ENCODE data around the gene MSRB1. TPM values are rescaled to one million over a fixed set of nuclear protein-coding genes. Genes with fewer than 3 reads are reported as not detected.

The MSRB1 gene
- total and polyA plus RNA-seq, 2 of the 8 experiments (the other 6 are each of a cell fraction or from before 2014, with no cell fraction given) = 28.2 to 51.4 TPM

GRCh38 chr16:1985466-1986150 is 42.6 kb upstream of the MSRB1 start:
- Histone ChIP-seq H3K4me3 (ENCODE audit: extremely low read depth in 1 of 4, insufficient read depth in 2 of 4, low read depth in 3 of 4, low read length in 4 of 4) (peak overlapping the region in 1 of 4 experiments; percentile 96; a peak in 3 of 8 replicates), H2AK5ac (ENCODE audit: low read depth, low read length) (no peak overlapping the region), H3K79me1 (ENCODE audit: low read depth, low read length) (no peaks in the 10 kb centered on the region), H2BK5ac (ENCODE audit: low read depth, low read length) (no peak overlapping the region), H3K23ac (ENCODE audit: insufficient read length) (no peak overlapping the region), H3K23me2 (ENCODE audit: low read depth, low read length) (peaks cover 22% of the 10 kb centered on the region), H2BK12ac (ENCODE audit: low read depth, low read length) (no peak overlapping the region), H3K56ac (replicated peaks; ENCODE audit: insufficient read length, low read depth, low read length) (no peak overlapping the region), H2BK120ac (replicated peaks; ENCODE audit: low read depth, low read length) (no peak overlapping the region), H2AFZ (ENCODE audit: low read length) (no peak overlapping the region), H3K9ac (replicated peaks in 1 of 4; ENCODE audit: extremely low read depth in 1 of 4, low read depth in 3 of 4, low read length in 3 of 4) (no peak overlapping the region), H3K36me3 (ENCODE audit: control insufficient read depth in 2 of 4, insufficient read depth in 4 of 4, low read length in 3 of 4) (peaks cover 2 to 5% (median 3%) of the 10 kb centered on the region in 4 experiments; a peak in 3 of 8 replicates), H3K9me3 (ENCODE audit: insufficient read depth in 2 of 2, low read depth in 1 of 2, low read length in 1 of 2) (no peaks in the 10 kb centered on the region), H3K18ac (ENCODE audit: extremely low read depth, low read length) (no peak overlapping the region), H3K4ac (replicated peaks; ENCODE audit: insufficient read length, low read depth, low read length) (no peak overlapping the region), H2BK20ac (ENCODE audit: low read length) (no peak overlapping the region), H3K14ac (ENCODE audit: insufficient read length) (no peak overlapping the region), H4K91ac (replicated peaks; ENCODE audit: insufficient read length, low read length) (no peak overlapping the region), H4K5ac (ENCODE audit: insufficient read length, low read depth, low read length) (no peak overlapping the region), H4K8ac (ENCODE audit: extremely low read depth, insufficient read depth, low read length) (no peak overlapping the region), H4K20me1 (replicated peaks in 1 of 2; ENCODE audit: control insufficient read depth in 1 of 2, insufficient read depth in 2 of 2, low read length in 2 of 2) (peaks cover 0 to 14% of the 10 kb centered on the region in 2 experiments), H3K27ac (ENCODE audit: low read depth, low read length) (no peak overlapping the region), H3K27me3 (replicated peaks in 1 of 4; ENCODE audit: control insufficient read depth in 3 of 4, extremely low read depth in 1 of 4, insufficient read depth in 3 of 4, low read length in 3 of 4) (peaks cover 9 to 42% (median 39%) of the 10 kb centered on the region in 4 experiments; a peak in 6 of 7 replicates), H3K79me2 (ENCODE audit: control insufficient read depth in 1 of 2, insufficient read depth in 2 of 2, low read length in 2 of 2) (peaks cover 0 to 9% of the 10 kb centered on the region in 2 experiments; a peak in 1 of 4 replicates), H3K4me2 (ENCODE audit: insufficient read depth in 1 of 2, low read depth in 2 of 2, low read length in 2 of 2) (peak overlapping the region; percentile 58 to 85; a peak in 3 of 4 replicates), H2BK15ac (ENCODE audit: low read length) (no peak overlapping the region), H3K4me1 (replicated peaks in 1 of 4; ENCODE audit: control insufficient read depth in 3 of 4, insufficient read depth in 4 of 4, low read length in 3 of 4) (peaks cover 3 to 36% (median 21%) of the 10 kb centered on the region in 4 experiments)
- POLR2A ChIA-PET (ENCODE audit: partially characterized antibody) = interaction anchor here (0.6 to 28.2 kb wide), 11 partner anchors 9 to 232 kb away, joined by 3 to 736 read pairs (median 4); partner anchors contain the start of genes MEIOB, NDUFB10, NTHL1 and RNF151
- 91% methylated on average over 14 of the region's 14 CpGs; no CpG with 5 or more reads in 1 of the 2 experiments for WGBS, 2 experiments (ENCODE audit: extremely low coverage in 1 of 2, insufficient coverage in 1 of 2, insufficient read length in 1 of 2, insufficient replicate concordance in 2 of 2, low coverage in 1 of 2, low lambda C conversion rate in 2 of 2, missing lambda C conversion rate in 1 of 2)
- no peak for DNase-seq (ENCODE audit: low read depth in 1 of 2, low spot score in 2 of 2)
- CTCF ChIA-PET (ENCODE audit: partially characterized antibody) = interaction anchor here (0.6 to 1.7 kb wide), 2 partner anchors 9 to 31 kb away, joined by 4 read pairs; no protein-coding TSS in a partner anchor
- FAIRE-seq = no peak
- TF ChIP-seq EGR1 (IDR thresholded peaks at IDR 0.05; ENCODE audit: borderline replicate concordance, low read depth, low read length) = no peak
- no peak for TF ChIP-seq NRF1 (IDR thresholded peaks at IDR 0.05; ENCODE audit: low read depth, low read length)
- TF ChIP-seq SP4 (IDR thresholded peaks at IDR 0.05; ENCODE audit: low read length) = no peak

Measured in H1 (cell line).